OCI-LY1 (cell line): ENCODE data around the gene LMO1.

Experiments used
- H2AFZ ChIP-seq: fragments of 200-600 bp; sonication (generic), shearing (Covaris generic); 2 replicates; pipeline ENCODE4 v1.6.0; 2014; ENCODE audit warnings: antibody characterized with exemption, mild to moderate bottlenecking, low read length
- H3F3A ChIP-seq: fragments of 200-600 bp; sonication (generic), shearing (Covaris generic); 2 replicates; pipeline ENCODE4 v1.6.0; 2014; ENCODE audit warnings: mild to moderate bottlenecking, antibody characterized with exemption, low read length, moderate library complexity; ENCODE audit not compliant: insufficient read depth
- H3K27ac ChIP-seq: fragments of 200-600 bp; sonication (generic); 2 replicates; pipeline ENCODE4 v1.5.1; 2014; ENCODE audit warnings: low read length, mixed run types, mild to moderate bottlenecking, low read depth; ENCODE audit not compliant: poor library complexity, severe bottlenecking
- H3K27me3 ChIP-seq: fragments of 200-600 bp; sonication (generic); 2 replicates; pipeline ENCODE4 v1.6.0; 2014; ENCODE audit warnings: antibody characterized with exemption, mild to moderate bottlenecking, low read length, moderate library complexity; ENCODE audit not compliant: insufficient read depth
- H3K36me3 ChIP-seq: fragments of 200-600 bp; sonication (generic); 2 replicates; pipeline ENCODE4 v1.6.1; 2014; ENCODE audit warnings: mild to moderate bottlenecking, antibody characterized with exemption, low read length, moderate library complexity, mixed read lengths; ENCODE audit not compliant: insufficient read depth
- H3K4me1 ChIP-seq: fragments of 200-600 bp; sonication (generic); 2 replicates; pipeline ENCODE4 v1.5.1; 2014; ENCODE audit warnings: mild to moderate bottlenecking, low read length, moderate library complexity; ENCODE audit not compliant: insufficient read depth, severe bottlenecking
- H3K4me2 ChIP-seq: fragments of 200-600 bp; sonication (generic), shearing (Covaris generic); 2 replicates; pipeline ENCODE4 v1.6.1; 2014; ENCODE audit warnings: low read length
- H3K4me3 ChIP-seq: fragments of 200-600 bp; sonication (generic); 2 replicates; pipeline ENCODE4 v1.5.1; 2014; ENCODE audit warnings: low read length, low read depth, mild to moderate bottlenecking, mixed read lengths; ENCODE audit not compliant: poor library complexity, severe bottlenecking
- H3K79me2 ChIP-seq: fragments of 200-600 bp; shearing (Covaris generic); 2 replicates; pipeline ENCODE4 v1.6.1; 2016; ENCODE audit warnings: mixed run types, low read length, mixed read lengths; ENCODE audit not compliant: insufficient read depth
- H3K9ac ChIP-seq: fragments of 200-600 bp; sonication (generic), shearing (Covaris generic); 2 replicates; pipeline ENCODE4 v1.6.1; 2014; ENCODE audit warnings: mild to moderate bottlenecking, low read length, mixed read lengths
- H3K9me2 ChIP-seq: fragments of 200-600 bp; sonication (generic), shearing (Covaris generic); 2 replicates; pipeline ENCODE4 v1.6.1; 2014; ENCODE audit warnings: low read depth, mild to moderate bottlenecking, low read length, mixed read lengths
- H3K9me3 ChIP-seq: fragments of 200-600 bp; shearing (Covaris generic); 2 replicates; pipeline ENCODE4 v1.6.1; 2014; ENCODE audit warnings: low read length, mixed read lengths
- H4K20me1 ChIP-seq: fragments of 200-600 bp; sonication (generic), shearing (Covaris generic); 2 replicates; pipeline ENCODE4 v1.6.0; 2016; ENCODE audit warnings: mild to moderate bottlenecking, low read length; ENCODE audit not compliant: insufficient read depth
- EZH2 ChIP-seq: fragments of 200-600 bp; sonication (generic), shearing (Covaris generic); IDR thresholded peaks from 2 replicates; pipeline ENCODE4 v1.8.0; 2017; ENCODE audit warnings: borderline replicate concordance, mixed run types, mild to moderate bottlenecking, antibody characterized with exemption, low read length, moderate library complexity, mixed read lengths
- TF ChIP-seq, protein P1 (sequence below): fragments of 200-600 bp; sonication (generic), shearing (Covaris generic); IDR thresholded peaks from 2 replicates; pipeline ENCODE4 v1.5.1; 2017; ENCODE audit warnings: mild to moderate bottlenecking, antibody characterized with exemption, low read length, moderate library complexity, mixed read lengths

Gene LMO1

GRCh38 chr11:8229299-8230177, 34.1 kb downstream of the LMO1 start:
- Histone ChIP-seq H3K4me2 (no peak overlapping the region), H3K27ac (no peak overlapping the region)
- TF ChIP-seq EZH2, result no peak
- TF ChIP-seq, protein P1, sequence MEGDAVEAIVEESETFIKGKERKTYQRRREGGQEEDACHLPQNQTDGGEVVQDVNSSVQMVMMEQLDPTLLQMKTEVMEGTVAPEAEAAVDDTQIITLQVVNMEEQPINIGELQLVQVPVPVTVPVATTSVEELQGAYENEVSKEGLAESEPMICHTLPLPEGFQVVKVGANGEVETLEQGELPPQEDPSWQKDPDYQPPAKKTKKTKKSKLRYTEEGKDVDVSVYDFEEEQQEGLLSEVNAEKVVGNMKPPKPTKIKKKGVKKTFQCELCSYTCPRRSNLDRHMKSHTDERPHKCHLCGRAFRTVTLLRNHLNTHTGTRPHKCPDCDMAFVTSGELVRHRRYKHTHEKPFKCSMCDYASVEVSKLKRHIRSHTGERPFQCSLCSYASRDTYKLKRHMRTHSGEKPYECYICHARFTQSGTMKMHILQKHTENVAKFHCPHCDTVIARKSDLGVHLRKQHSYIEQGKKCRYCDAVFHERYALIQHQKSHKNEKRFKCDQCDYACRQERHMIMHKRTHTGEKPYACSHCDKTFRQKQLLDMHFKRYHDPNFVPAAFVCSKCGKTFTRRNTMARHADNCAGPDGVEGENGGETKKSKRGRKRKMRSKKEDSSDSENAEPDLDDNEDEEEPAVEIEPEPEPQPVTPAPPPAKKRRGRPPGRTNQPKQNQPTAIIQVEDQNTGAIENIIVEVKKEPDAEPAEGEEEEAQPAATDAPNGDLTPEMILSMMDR, result no peak

GRCh38 chr11:8228231-8228630, 35.4 kb downstream of the LMO1 start:
- H3K36me3 ChIP-seq, result no peaks in the 10 kb centered on the region
- no peak overlapping the region for H2AFZ ChIP-seq
- no peak overlapping the region for H3K4me3 ChIP-seq
- no peaks in the 10 kb centered on the region for H3K9me3 ChIP-seq
- no peaks in the 10 kb centered on the region for H3K9me2 ChIP-seq
- H3K9ac ChIP-seq, result no peak overlapping the region
- H3K27me3 ChIP-seq, result no peaks in the 10 kb centered on the region
- no peak overlapping the region for H3K27ac ChIP-seq
- no peaks in the 10 kb centered on the region for H3K4me1 ChIP-seq
- H4K20me1 ChIP-seq, result no peaks in the 10 kb centered on the region
- H3F3A ChIP-seq, result no peaks in the 10 kb centered on the region
- no peak overlapping the region for H3K4me2 ChIP-seq
- H3K79me2 ChIP-seq, result no peaks in the 10 kb centered on the region
- TF ChIP-seq EZH2, result no peak
- TF ChIP-seq, protein P1, result no peak

More at GRCh38 chr11:8229299-8230177, 34.1 kb downstream of the LMO1 start:
- Histone ChIP-seq H3K27me3 (no peaks in the 10 kb centered on the region), H3K9me3 (no peaks in the 10 kb centered on the region), H3F3A (no peaks in the 10 kb centered on the region), H3K4me1 (no peaks in the 10 kb centered on the region), H3K4me3 (no peak overlapping the region), H3K9ac (no peak overlapping the region), H3K36me3 (no peaks in the 10 kb centered on the region), H4K20me1 (no peaks in the 10 kb centered on the region), H3K79me2 (no peaks in the 10 kb centered on the region), H2AFZ (no peak overlapping the region), H3K9me2 (no peaks in the 10 kb centered on the region)

- Histone ChIP-seq H4K20me1 (no peaks in the 10 kb centered on the region), H3K9me2 (no peaks in the 10 kb centered on the region), H3K27me3 (no peaks in the 10 kb centered on the region), H3K27ac (no peak overlapping the region), H3K4me1 (no peaks in the 10 kb centered on the region), H3K36me3 (no peaks in the 10 kb centered on the region), H2AFZ (no peak overlapping the region), H3K9ac (no peak overlapping the region), H3K4me2 (no peak overlapping the region), H3K4me3 (no peak overlapping the region), H3K9me3 (no peaks in the 10 kb centered on the region), H3K79me2 (no peaks in the 10 kb centered on the region), H3F3A (no peaks in the 10 kb centered on the region)
- no peak for TF ChIP-seq EZH2
- TF ChIP-seq, protein P1, result no peak
Measured at GRCh38 chr11:8227156-8228152, 36.2 kb downstream of the LMO1 start.
